GM19099 (cell line): ENCODE results near the gene TPRN.

Experiments used
- POLR2A ChIP-seq: IDR thresholded peaks from 3 replicates; pipeline ENCODE4 v1.6.1; 2011; ENCODE audit warnings: low read depth; ENCODE audit not compliant: insufficient read length; ENCODE audit errors: extremely low read depth

Gene TPRN

GRCh38 chr9:137146527-137146918 lies 54.0 kb downstream of the TPRN start:
- TF ChIP-seq POLR2A: no peak

GRCh38 chr9:137145731-137146526 lies 54.6 kb downstream of the TPRN start:
- no peak for TF ChIP-seq POLR2A

- no peak for TF ChIP-seq POLR2A
These were observed 57.1 kb downstream of the TPRN start for GRCh38 chr9:137143459-137143858.

- no peak for TF ChIP-seq POLR2A
These were observed 58.3 kb downstream of the TPRN start for GRCh38 chr9:137141976-137142936.
